ENCODE measurements around the gene ANKRD13A. TPM values are rescaled to one million over a fixed set of nuclear protein-coding genes. Genes with fewer than 3 reads are reported as not detected.

The ANKRD13A gene
- total and polyA plus RNA-seq, 2 of the 13 experiments (the other 11 are each of a cell fraction or from before 2014, with no cell fraction given) = 34.1 to 41.6 TPM

GRCh38 chr12:110012659-110013058 lies 13.4 kb downstream of the ANKRD13A start:
- no peaks in the 10 kb centered on the region for H3K27me3 ChIP-seq (ENCODE audit: control insufficient read depth in 1 of 2, insufficient read depth in 2 of 2, low read length in 2 of 2)
- peak; percentile 86 for TF ChIP-seq CEBPG (CRISPR knock-in tag; IDR thresholded peaks at IDR 0.05)
- no peak for TF ChIP-seq MAZ (IDR thresholded peaks at IDR 0.05; ENCODE audit: borderline replicate concordance, low read depth, low read length)
- 0 out of 2 replicates have a peak, but pooled peaks have one; percentile 45 for TF ChIP-seq MAZ (CRISPR knock-in tag; IDR thresholded peaks at IDR 0.05; ENCODE audit: low read depth)
- no peak for TF ChIP-seq MNT (IDR thresholded peaks at IDR 0.05)
- 0 out of 2 replicates have a peak, but pooled peaks have one; percentile 20 for TF ChIP-seq PHF8 (CRISPR knock-in tag; IDR thresholded peaks at IDR 0.05)
- no peak for TF ChIP-seq ZNF33A (CRISPR knock-in tag; IDR thresholded peaks at IDR 0.05; ENCODE audit: borderline replicate concordance)
- no peak for TF ChIP-seq CERS6 (CRISPR knock-in tag; IDR thresholded peaks at IDR 0.05)
- TF ChIP-seq ZNF121 (CRISPR knock-in tag; IDR thresholded peaks at IDR 0.05) = no peak
- no peak for TF ChIP-seq SRF (IDR thresholded peaks at IDR 0.05; ENCODE audit: low read depth, low read length)
- TF ChIP-seq ZNF10 (CRISPR knock-in tag; IDR thresholded peaks at IDR 0.05; ENCODE audit: borderline replicate concordance, low read depth) = no peak
- 0 out of 2 replicates have a peak, but pooled peaks have one; percentile 34 for TF ChIP-seq PHF21A (CRISPR knock-in tag; IDR thresholded peaks at IDR 0.05)
- TF ChIP-seq ZNF329 (CRISPR knock-in tag; IDR thresholded peaks at IDR 0.05; ENCODE audit: low read depth) = peak; percentile 87; the same call in 1 of the 2 replicates
- no peak for TF ChIP-seq THRA (CRISPR knock-in tag; IDR thresholded peaks at IDR 0.05; ENCODE audit: borderline replicate concordance)
- TF ChIP-seq CEBPB (IDR thresholded peaks at IDR 0.05; ENCODE audit: borderline replicate concordance, low read depth, low read length) = peak; percentile 93
- TF ChIP-seq SRSF4 (IDR thresholded peaks at IDR 0.05; ENCODE audit: low read depth, low read length, poor library complexity, severe bottlenecking) = no peak
- TF ChIP-seq NCOA1 (CRISPR knock-in tag; IDR thresholded peaks at IDR 0.05) = 0 out of 2 replicates have a peak, but pooled peaks have one; percentile 46
- no peak for FAIRE-seq
- H3K9ac ChIP-seq (ENCODE audit: insufficient read depth, low read depth, low read length) = peak overlapping the region; percentile 45; the same call in 1 of the 2 replicates
- in situ Hi-C loops (cut with HindIII; ENCODE audit: extremely low pct_ligation_motif_present, low pct_unique_long_range_greater_than_20kb) = no loop called here
- peak overlapping the region in 1 of 3 experiments; percentile 5; a peak in 1 of 6 replicates for H3K4me3 ChIP-seq (replicated peaks in 1 of 3; ENCODE audit: insufficient read depth in 1 of 3, low read depth in 2 of 3, low read length in 3 of 3)
- no peaks in the 10 kb centered on the region for H3K9me3 ChIP-seq (ENCODE audit: low read length)
- H3K4me2 ChIP-seq (ENCODE audit: low read depth, low read length) = peak overlapping the region; percentile 22
- no TSS peak for BruUV-seq (replicated peaks)
- peak overlapping the region; percentile 90 for H3K27ac ChIP-seq (ENCODE audit: extremely low read length, insufficient read depth, low read length)
- peaks cover 39% of the 10 kb centered on the region for H3K79me2 ChIP-seq (ENCODE audit: insufficient read depth, low read length)
- 55% methylated on average over 4 of the region's 4 CpGs for WGBS (ENCODE audit: low lambda C conversion rate)
- DNase-seq (ENCODE audit: low spot score) = peak; percentile 39
- H3K36me3 ChIP-seq (replicated peaks in 1 of 2; ENCODE audit: control insufficient read depth in 1 of 2, insufficient read depth in 2 of 2, low read length in 2 of 2) = peaks cover 4 to 33% of the 10 kb centered on the region in 2 experiments; a peak in 4 of 5 replicates
- intact Hi-C loops (cut with micrococcal nuclease; ENCODE audit: unreplicated experiment) = no loop called here
- H4K20me1 ChIP-seq (ENCODE audit: insufficient read depth, low read length) = no peaks in the 10 kb centered on the region
- H2AFZ ChIP-seq (ENCODE audit: low read length) = no peak overlapping the region
- ChIA-PET CTCF (ENCODE audit: low intra/inter-chr PET ratio, low total read pairs) (no interaction called here), POLR2A (interaction anchor here (1.1 to 2.9 kb wide), 3 partner anchors 11 to 23 kb away, joined by 3 to 10 read pairs (median 10); partner anchors contain the start of gene ANKRD13A)
- peak; percentile 48 for ATAC-seq
- H3K4me1 ChIP-seq (ENCODE audit: insufficient read depth, low read length) = peaks cover 42% of the 10 kb centered on the region

All from HepG2 (cell line).